Activated CD4-positive, alpha-beta memory T cell treated with anti-CD3 and anti-CD28 coated beads, Interleukin-2, amount 10 ng/mL, durations not matched to agents 7 days and 5 days (primary cell): ENCODE data around the gene KIR3DL1. TPM values are rescaled to one million over a fixed set of nuclear protein-coding genes. Genes with fewer than 3 reads are reported as not detected.
"Not testable (repeated sequence)": the region's sequence is repeated elsewhere in the genome, so short reads cannot be mapped to it uniquely, and the experiment has no call there.

ENCODE experiments used
- CTCF ChIA-PET: fragments of 350-600 bp; sonication (Branson Sonifier 250); formaldehyde crosslinking; loops from one replicate; lab custom pipeline; 2021; ENCODE audit warnings: antibody characterized with exemption, inconsistent platforms; lab: Charles Lee
- POLR2A ChIA-PET: fragments of 350-600 bp; sonication (Branson Sonifier 250); formaldehyde crosslinking; loops from one replicate; lab custom pipeline; 2021; ENCODE audit warnings: antibody characterized with exemption; lab: Charles Lee
- DNase-seq: peaks from one replicate; pipeline ENCODE4 v3.0.0-alpha.2; 2020
- H3K27ac Mint-ChIP-seq: one replicate; pipeline ENCODE4 v1.8.0; 2021; ENCODE audit warnings: mild to moderate bottlenecking, mixed read lengths
- H3K27me3 Mint-ChIP-seq: one replicate; pipeline ENCODE4 v1.8.0; 2021; ENCODE audit warnings: mixed read lengths
- H3K36me3 Mint-ChIP-seq: one replicate; pipeline ENCODE4 v1.8.0; 2021; ENCODE audit warnings: low read depth, mixed read lengths
- H3K4me1 Mint-ChIP-seq: one replicate; pipeline ENCODE4 v1.8.0; 2021; ENCODE audit warnings: mixed read lengths
- H3K4me3 Mint-ChIP-seq: one replicate; pipeline ENCODE4 v1.8.0; 2021; ENCODE audit warnings: mild to moderate bottlenecking, mixed read lengths
- H3K9me3 Mint-ChIP-seq: one replicate; pipeline ENCODE4 v1.8.0; 2021; ENCODE audit warnings: mixed read lengths
- total RNA-seq, 2 experiments: library from RNA; stranded (reverse); gene quantifications; one replicate each; pipeline ENCODE4 v1.2.3, GENCODE V29; 2021

KIR3DL1 gene
- total RNA-seq = under 1 TPM in 1 of 2 experiments, not detected in 1; 0.23 TPM

DNA sequence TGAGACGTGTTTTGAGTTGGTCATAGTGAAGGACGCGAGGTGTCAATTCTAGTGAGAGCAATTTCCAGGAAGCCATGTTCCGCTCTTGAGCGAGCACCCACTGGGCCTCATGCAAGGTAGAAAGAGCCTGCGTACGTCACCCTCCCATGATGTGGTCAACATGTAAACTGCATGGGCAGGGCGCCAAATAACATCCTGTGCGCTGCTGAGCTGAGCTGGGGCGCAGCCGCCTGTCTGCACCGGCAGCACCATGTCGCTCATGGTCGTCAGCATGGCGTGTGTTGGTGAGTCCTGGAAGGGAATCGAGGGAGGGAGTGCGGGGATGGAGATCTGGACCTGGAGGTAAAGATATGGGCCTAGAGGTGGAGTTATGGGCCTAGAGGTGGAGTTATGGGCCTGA, at the start of gene KIR3DL1:
Gene KIR3DL1, plus strand, starts transcription at position 218 of the 400 bp plus-strand sequence.
- H3K36me3 Mint-ChIP-seq, DNase-seq, H3K27me3 Mint-ChIP-seq, H3K4me3 Mint-ChIP-seq, POLR2A ChIA-PET, CTCF ChIA-PET, H3K27ac Mint-ChIP-seq, H3K9me3 Mint-ChIP-seq, H3K4me1 Mint-ChIP-seq: not testable (repeated sequence)

DNA sequence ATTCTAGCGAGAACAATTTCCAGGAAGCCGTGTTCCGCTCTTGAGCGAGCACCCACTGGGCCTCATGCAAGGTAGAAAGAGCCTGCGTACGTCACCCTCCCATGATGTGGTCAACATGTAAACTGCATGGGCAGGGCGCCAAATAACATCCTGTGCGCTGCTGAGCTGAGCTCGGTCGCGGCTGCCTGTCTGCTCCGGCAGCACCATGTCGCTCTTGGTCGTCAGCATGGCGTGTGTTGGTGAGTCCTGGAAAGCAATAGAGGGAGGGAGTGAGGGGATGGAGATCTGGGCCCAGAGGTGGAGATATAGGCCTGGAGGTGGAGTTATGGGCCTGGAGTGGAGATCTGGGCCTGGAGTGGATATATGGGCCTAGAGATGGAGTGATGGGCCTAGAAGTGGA, 46.6 kb upstream of the KIR3DL1 start, which contains the start of gene KIR2DL1:
Gene KIR2DL1, plus strand, starts transcription at position 148 of the 400 bp plus-strand sequence. Its CDS starts 58 bp downstream, at position 206.
- H3K4me3 Mint-ChIP-seq, H3K36me3 Mint-ChIP-seq, H3K9me3 Mint-ChIP-seq, CTCF ChIA-PET, H3K27me3 Mint-ChIP-seq, H3K27ac Mint-ChIP-seq, H3K4me1 Mint-ChIP-seq, DNase-seq, POLR2A ChIA-PET: not testable (repeated sequence)

DNA sequence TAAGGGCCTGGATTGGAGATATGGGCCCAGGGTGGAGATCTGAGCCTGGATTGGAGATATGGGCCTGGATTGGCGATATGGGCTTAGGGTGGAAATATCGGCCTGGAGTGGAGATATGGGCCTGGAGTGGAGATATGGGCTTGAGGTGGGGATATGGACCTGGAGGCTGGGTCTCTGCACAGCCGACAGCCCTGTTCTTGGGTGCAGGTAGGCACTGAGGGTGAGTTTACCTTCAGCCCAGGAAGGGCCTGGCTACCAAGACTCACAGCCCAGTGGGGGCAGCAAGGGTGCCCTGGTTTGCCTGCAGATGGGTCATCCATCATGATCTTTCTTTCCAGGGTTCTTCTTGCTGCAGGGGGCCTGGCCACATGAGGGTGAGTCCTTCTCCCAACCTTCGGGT, 45.8 kb upstream of the KIR3DL1 start:
- H3K4me1 Mint-ChIP-seq, CTCF ChIA-PET, H3K36me3 Mint-ChIP-seq, H3K4me3 Mint-ChIP-seq, H3K27ac Mint-ChIP-seq, H3K9me3 Mint-ChIP-seq, POLR2A ChIA-PET, H3K27me3 Mint-ChIP-seq, DNase-seq: not testable (repeated sequence)

DNA sequence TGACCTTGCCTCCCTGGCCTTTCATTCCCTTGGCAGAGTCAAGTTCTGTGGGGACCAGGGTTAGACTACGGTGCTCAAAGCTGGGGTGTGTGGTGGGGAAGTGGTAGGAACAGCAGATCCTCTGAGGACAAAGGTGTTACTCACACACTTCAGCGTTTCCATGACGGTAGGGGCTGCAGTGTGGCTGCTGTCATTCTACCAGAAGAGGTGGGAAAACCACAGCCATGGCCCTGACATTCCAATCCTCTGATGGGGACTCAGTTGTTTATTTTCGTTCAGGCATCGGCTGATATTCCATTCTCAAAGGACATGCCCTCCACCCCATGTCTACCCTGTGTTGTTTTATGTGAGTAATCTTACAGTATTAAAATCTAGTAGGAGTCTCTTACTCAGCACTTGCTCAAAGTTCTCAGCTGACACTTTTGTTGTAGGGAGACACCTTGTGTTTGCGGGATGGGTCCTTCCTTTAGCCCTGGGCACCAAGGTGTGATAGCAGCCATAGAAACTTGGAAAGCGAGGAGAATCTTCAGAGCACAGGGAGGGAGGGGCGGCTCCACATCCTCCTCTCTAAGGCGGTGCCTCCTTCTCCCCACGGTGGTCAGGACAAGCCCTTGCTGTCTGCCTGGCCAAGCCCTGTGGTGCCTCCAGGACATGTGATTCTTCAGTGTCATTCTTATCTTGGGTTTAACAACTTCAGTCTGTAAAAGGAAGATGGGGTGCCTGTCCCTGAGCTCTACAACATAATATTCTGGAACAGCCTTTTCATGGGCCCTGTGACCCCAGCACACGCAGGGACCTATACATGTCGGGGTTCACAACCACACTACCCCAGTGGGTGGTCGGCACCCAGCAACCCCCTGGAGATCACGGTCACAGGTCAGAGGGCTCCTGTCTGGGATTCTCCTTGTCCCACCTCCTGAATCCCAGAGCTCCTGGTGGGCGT, 45.0 kb upstream of the KIR3DL1 start:
- CTCF ChIA-PET, H3K4me1 Mint-ChIP-seq, H3K27me3 Mint-ChIP-seq, POLR2A ChIA-PET, DNase-seq, H3K4me3 Mint-ChIP-seq, H3K36me3 Mint-ChIP-seq, H3K9me3 Mint-ChIP-seq, H3K27ac Mint-ChIP-seq: not testable (repeated sequence)

DNA sequence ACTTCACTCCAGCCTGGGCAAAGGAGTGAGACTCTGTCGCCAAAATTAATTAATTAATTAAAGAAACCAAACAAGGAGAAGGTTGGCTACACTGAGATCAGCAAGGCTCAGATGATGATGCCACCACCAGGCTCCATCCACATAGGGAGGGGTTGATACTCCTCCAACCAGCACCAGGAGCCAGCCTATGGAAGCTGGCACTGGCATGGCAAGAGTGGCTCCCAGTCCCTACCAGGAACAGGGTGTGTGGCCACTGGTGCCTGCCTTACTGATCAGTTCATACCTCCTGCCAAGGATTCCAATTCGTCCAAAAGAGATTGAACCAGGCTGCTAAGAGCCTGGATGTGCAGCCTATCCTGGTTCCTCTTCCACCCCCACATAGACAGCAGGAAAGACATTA, 43.6 kb upstream of the KIR3DL1 start:
- H3K9me3 Mint-ChIP-seq, DNase-seq, H3K27me3 Mint-ChIP-seq, POLR2A ChIA-PET, H3K4me3 Mint-ChIP-seq, H3K27ac Mint-ChIP-seq, H3K36me3 Mint-ChIP-seq, H3K4me1 Mint-ChIP-seq, CTCF ChIA-PET: not testable (repeated sequence)

DNA sequence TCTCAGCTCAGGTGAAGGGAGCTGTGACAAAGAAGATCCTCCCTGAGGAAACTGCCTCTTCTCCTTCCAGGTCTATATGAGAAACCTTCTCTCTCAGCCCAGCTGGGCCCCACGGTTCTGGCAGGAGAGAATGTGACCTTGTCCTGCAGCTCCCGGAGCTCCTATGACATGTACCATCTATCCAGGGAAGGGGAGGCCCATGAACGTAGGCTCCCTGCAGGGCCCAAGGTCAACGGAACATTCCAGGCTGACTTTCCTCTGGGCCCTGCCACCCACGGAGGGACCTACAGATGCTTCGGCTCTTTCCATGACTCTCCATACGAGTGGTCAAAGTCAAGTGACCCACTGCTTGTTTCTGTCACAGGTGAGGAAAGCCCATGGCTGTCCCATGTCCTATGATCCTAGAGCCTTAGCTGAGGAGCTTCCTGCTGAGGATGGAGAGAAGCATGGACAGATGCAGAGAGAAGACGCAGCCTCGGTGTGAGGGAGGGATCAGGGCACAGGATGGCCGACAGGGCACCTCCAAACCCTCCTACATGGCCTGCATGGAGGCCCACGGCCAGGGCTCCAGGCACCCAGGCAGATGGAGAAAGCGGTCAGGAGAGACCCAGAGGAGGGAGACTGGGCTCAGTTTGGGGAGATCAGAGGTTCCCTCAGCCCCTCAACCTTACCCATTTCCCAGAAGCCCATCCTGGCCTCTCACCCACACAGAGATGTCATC, 41.0 kb upstream of the KIR3DL1 start:
- CTCF ChIA-PET, H3K4me1 Mint-ChIP-seq, DNase-seq, H3K27ac Mint-ChIP-seq, H3K4me3 Mint-ChIP-seq, H3K36me3 Mint-ChIP-seq, H3K27me3 Mint-ChIP-seq, POLR2A ChIA-PET, H3K9me3 Mint-ChIP-seq: not testable (repeated sequence)

DNA sequence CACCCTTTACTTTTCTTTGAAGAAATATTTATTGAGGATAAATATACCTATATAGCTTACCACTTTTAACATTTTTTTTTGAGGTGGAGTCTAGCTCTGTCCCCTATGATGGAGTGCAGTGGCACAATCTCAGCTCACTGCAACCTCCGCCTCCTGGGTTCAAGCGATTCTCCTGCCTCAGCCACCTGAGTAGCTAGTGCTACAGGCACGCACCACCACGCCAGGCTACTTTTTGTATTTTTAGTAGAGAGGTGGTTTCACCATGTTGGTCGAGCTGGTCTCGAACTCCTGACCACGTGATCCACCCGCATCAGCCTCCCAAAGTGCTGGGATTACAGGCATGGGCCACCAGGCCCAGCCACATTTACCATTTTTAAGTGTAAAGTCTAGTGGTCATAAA, 40.4 kb upstream of the KIR3DL1 start:
- POLR2A ChIA-PET, H3K27ac Mint-ChIP-seq, H3K4me1 Mint-ChIP-seq, H3K4me3 Mint-ChIP-seq, H3K27me3 Mint-ChIP-seq, H3K36me3 Mint-ChIP-seq, CTCF ChIA-PET, H3K9me3 Mint-ChIP-seq, DNase-seq: not testable (repeated sequence)

DNA sequence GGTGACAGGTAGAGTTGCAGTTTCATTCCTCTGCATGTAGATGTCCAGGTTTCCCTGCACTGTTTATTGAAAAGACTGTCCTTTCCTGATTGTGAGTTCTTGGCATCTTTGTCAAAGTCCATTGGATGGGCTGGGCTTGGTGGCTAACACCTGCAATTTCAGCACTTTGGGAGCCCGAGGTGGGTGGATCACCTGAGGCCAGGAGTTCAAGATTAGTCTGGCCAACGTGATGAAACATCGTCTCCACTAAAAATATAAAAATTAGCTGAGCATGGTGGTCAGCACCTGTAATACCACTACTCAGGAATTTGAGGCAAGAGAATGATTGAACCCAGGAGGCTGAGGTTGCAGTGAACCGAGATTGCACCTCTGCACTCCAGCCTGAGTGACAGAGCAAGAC, 38.4 kb upstream of the KIR3DL1 start:
- H3K9me3 Mint-ChIP-seq, H3K27ac Mint-ChIP-seq, H3K36me3 Mint-ChIP-seq, H3K27me3 Mint-ChIP-seq, POLR2A ChIA-PET, CTCF ChIA-PET, DNase-seq, H3K4me1 Mint-ChIP-seq, H3K4me3 Mint-ChIP-seq: not testable (repeated sequence)

DNA sequence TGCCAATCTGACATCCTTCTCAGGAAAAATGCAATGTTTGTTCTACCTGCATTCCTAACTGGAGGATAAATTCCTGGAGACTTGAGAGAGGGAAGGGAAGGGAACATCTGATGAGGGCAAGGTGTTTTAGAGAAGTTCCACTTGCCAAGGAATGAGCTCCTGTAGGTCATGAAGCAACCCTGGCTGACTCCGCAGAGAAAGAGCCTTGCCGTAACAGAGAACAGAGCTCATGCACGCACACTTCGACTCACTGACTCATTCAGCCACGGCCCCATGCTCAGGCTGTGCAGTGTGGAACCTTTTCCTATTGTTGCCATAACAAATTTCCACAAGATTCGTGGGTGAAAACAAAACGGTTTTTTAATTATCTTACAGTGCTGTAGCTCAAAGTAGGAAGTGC, 37.4 kb upstream of the KIR3DL1 start:
- H3K9me3 Mint-ChIP-seq, H3K4me3 Mint-ChIP-seq, H3K27me3 Mint-ChIP-seq, H3K36me3 Mint-ChIP-seq, H3K4me1 Mint-ChIP-seq, POLR2A ChIA-PET, H3K27ac Mint-ChIP-seq, DNase-seq, CTCF ChIA-PET: not testable (repeated sequence)

DNA sequence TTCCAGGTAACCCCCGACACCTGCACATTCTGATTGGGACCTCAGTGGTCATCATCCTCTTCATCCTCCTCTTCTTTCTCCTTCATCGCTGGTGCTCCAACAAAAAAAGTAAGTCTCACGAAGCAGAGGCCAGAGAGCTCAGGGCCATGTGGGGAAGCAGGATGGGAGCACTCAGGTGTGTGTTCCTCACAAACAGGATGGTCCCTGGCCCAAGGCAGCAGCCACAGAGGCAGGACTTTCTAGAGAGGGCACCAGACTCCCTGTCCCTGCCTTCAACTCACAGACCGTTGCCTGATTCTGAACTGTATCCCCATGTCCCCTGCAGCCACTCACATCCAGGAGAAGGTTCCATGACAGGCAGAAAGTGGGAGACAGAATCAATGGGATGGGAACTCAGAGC, 33.4 kb upstream of the KIR3DL1 start:
- DNase-seq, CTCF ChIA-PET, H3K36me3 Mint-ChIP-seq, H3K4me3 Mint-ChIP-seq, H3K4me1 Mint-ChIP-seq, H3K27ac Mint-ChIP-seq, POLR2A ChIA-PET, H3K9me3 Mint-ChIP-seq, H3K27me3 Mint-ChIP-seq: not testable (repeated sequence)

DNA sequence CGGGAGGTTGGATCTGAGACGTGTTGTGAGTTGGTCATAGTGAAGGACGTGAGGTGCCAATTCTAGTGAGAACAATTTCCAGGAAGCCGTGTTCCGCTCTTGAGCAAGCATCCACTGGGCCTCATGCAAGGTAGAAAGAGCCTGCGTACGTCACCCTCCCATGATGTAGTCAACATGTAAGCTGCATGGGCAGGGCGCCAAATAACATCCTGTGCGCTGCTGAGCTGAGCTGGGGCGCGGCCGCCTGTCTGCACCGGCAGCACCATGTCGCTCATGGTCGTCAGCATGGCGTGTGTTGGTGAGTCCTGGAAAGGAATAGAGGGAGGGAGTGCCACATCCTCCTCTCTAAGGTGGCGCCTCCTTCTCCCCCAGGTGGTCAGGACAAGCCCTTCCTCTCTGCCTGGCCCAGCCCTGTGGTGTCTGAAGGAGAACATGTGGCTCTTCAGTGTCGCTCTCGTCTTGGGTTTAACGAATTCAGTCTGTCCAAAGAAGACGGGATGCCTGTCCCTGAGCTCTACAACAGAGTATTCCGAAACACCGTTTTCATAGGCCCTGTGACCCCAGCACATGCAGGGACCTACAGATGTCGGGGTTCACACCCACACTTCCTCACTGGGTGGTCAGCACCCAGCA, 30.1 kb upstream of the KIR3DL1 start:
- POLR2A ChIA-PET, H3K4me1 Mint-ChIP-seq, H3K27me3 Mint-ChIP-seq, H3K36me3 Mint-ChIP-seq, H3K9me3 Mint-ChIP-seq, H3K27ac Mint-ChIP-seq, DNase-seq, H3K4me3 Mint-ChIP-seq, CTCF ChIA-PET: not testable (repeated sequence)

DNA sequence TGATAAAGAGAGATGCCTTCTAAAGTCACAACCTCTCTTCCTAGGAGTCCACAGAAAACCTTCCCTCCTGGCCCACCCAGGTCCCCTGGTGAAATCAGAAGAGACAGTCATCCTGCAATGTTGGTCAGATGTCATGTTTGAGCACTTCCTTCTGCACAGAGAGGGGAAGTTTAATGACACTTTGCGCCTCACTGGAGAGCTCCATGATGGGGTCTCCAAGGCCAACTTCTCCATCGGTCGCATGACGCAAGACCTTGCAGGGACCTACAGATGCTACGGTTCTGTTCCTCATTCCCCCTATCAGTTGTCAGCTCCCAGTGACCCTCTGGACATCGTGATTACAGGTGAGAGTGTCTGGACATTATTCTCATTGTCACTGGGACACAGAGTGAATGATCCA, 28.1 kb upstream of the KIR3DL1 start:
- H3K9me3 Mint-ChIP-seq, DNase-seq, CTCF ChIA-PET, H3K27me3 Mint-ChIP-seq, H3K4me3 Mint-ChIP-seq, H3K36me3 Mint-ChIP-seq, H3K27ac Mint-ChIP-seq, POLR2A ChIA-PET: not testable (repeated sequence)
- H3K4me1 Mint-ChIP-seq = peaks cover 14% of the 10 kb centered on the region

DNA sequence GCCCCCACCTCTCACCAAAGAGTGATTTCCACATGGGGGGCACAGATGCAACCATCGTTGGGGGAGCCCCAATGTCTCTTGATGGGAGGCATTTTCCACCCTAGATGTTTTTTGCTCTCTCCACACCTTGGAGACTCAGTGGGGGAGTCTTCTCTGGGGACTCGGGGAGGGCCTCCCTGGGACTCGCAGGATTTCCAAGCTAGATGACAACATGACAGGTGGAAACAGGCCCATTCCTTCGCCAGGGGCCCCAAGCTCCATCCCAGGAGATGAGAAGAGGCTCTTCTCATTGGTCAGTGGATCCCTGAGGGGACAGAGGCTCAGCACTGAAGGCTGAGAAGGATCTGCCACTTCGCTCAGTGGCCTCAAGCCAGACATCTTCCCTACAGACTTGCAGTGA, 25.6 kb upstream of the KIR3DL1 start:
- Mint-ChIP-seq H3K36me3 (no peaks in the 10 kb centered on the region), H3K4me1 (peaks cover 16% of the 10 kb centered on the region), H3K27me3 (peaks cover 14% of the 10 kb centered on the region), H3K27ac (no peak overlapping the region), H3K9me3 (no peaks in the 10 kb centered on the region), H3K4me3 (no peak overlapping the region)
- POLR2A ChIA-PET = no interaction called here
- CTCF ChIA-PET = no interaction called here
- DNase-seq = no peak
